HPDE6-E6E7 (cell line): ENCODE data around the gene PTH.

ENCODE experiments used
- DNase-seq: peaks from one replicate; pipeline ENCODE4 v3.0.0; 2011; ENCODE audit warnings: missing footprints; ENCODE audit errors: extremely low spot score

PTH gene

GRCh38 chr11:13495929-13496328 is at the start of gene PTH:
PTH (minus strand) TSS chr11:13495997; CDS start chr11:13492855, 3,142 bp downstream.
- DNase-seq, result no peak

- no peak for DNase-seq
These were observed 42.2 kb upstream of the PTH start for GRCh38 chr11:13538044-13538443.

- DNase-seq, result no peak
These were observed 40.0 kb upstream of the PTH start for GRCh38 chr11:13535819-13536218.

GRCh38 chr11:13534358-13534757 is 38.6 kb upstream of the PTH start:
- DNase-seq, result no peak

GRCh38 chr11:13525257-13525656 is 29.5 kb upstream of the PTH start:
- no peak for DNase-seq

GRCh38 chr11:13503393-13503792 is 7.6 kb upstream of the PTH start:
- no peak for DNase-seq

- no peak for DNase-seq
These were observed 6.7 kb upstream of the PTH start for GRCh38 chr11:13502492-13502891.

- no peak for DNase-seq
These were observed 1.7 kb downstream of the PTH start for GRCh38 chr11:13494051-13494450.

GRCh38 chr11:13487661-13488030 is 8.2 kb downstream of the PTH start:
- DNase-seq, result peak; percentile 16

GRCh38 chr11:13486926-13487660 is 8.7 kb downstream of the PTH start:
- DNase-seq, result no peak

- no peak for DNase-seq
These were observed 15.6 kb downstream of the PTH start for GRCh38 chr11:13480198-13480597.

- DNase-seq, result no peak
These were observed 16.1 kb downstream of the PTH start for GRCh38 chr11:13479688-13480087.

GRCh38 chr11:13475091-13475490 is 20.7 kb downstream of the PTH start:
- DNase-seq, result no peak

GRCh38 chr11:13473013-13473722 is 22.6 kb downstream of the PTH start:
- DNase-seq, result no peak

GRCh38 chr11:13468750-13469149 is 27.0 kb downstream of the PTH start:
- no peak for DNase-seq

- no peak for DNase-seq
These were observed 29.9 kb downstream of the PTH start for GRCh38 chr11:13465909-13466371.

GRCh38 chr11:13463779-13464290 is 32.0 kb downstream of the PTH start:
- DNase-seq, result peak; percentile 0

GRCh38 chr11:13462901-13463778 is 32.7 kb downstream of the PTH start, which contains the start of gene BTBD10:
BTBD10 (minus strand) TSS chr11:13463222; CDS start chr11:13445124, 18,098 bp downstream.
- peak; percentile 81 for DNase-seq

- DNase-seq, result peak; percentile 44
These were observed 33.4 kb downstream of the PTH start for GRCh38 chr11:13462311-13462900.

GRCh38 chr11:13461291-13461690 is 34.5 kb downstream of the PTH start:
- DNase-seq, result no peak

- no peak for DNase-seq
These were observed 44.9 kb downstream of the PTH start for GRCh38 chr11:13450832-13451397.
